Stimulated activated CD8-positive, alpha-beta memory T cell treated with anti-CD3 and anti-CD28 coated beads, Interleukin-15, amount 100 ng/mL, for 24 hours (primary cell): ENCODE results near the gene CCDC38.

Experiments used
- DNase-seq: peaks from one replicate; pipeline ENCODE4 v3.0.0-alpha.2; 2020; ENCODE audit warnings: low read depth

Gene CCDC38

GRCh38 chr12:95836185-95836609, 106.2 kb downstream of the CCDC38 start:
- DNase-seq = no peak

GRCh38 chr12:95834572-95834971, 107.8 kb downstream of the CCDC38 start:
- no peak for DNase-seq

GRCh38 chr12:95830335-95831089, 111.9 kb downstream of the CCDC38 start:
- DNase-seq = no peak

GRCh38 chr12:95829395-95829794, 113.0 kb downstream of the CCDC38 start:
- no peak for DNase-seq

GRCh38 chr12:95820096-95820703, 122.2 kb downstream of the CCDC38 start:
- no peak for DNase-seq
